GM21576 (cell line): ENCODE data around the gene GRIA4.

Experiments
- ATAC-seq: cut with Tn5 transposase; IDR thresholded peaks from one replicate; pipeline ENCODE4 v1.9.1; 2021; ENCODE audit warnings: mild to moderate bottlenecking, moderate library complexity; ENCODE audit not compliant: unreplicated experiment

Gene GRIA4

GRCh38 chr11:105636496-105636895 is 26.6 kb downstream of the GRIA4 start:
- ATAC-seq = no peak

DNA sequence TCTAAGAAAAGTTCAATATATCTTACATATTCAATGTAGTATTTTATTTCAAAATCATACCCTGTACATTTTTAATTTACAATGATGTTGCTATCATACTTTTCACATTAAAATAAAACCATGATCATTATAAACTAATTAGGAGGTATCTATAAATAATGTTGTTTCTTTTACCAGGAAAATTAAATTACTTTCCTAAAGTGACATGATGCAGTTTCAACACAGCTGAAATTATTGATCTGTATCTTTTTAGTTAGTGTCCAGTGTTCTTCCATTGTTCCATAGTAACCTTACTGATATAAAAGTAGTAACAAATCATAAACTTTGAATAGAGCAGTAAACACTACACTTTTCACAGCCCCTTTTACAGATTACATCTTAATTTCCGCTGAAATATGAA is 29.7 kb downstream of the GRIA4 start:
- ATAC-seq = no peak

DNA sequence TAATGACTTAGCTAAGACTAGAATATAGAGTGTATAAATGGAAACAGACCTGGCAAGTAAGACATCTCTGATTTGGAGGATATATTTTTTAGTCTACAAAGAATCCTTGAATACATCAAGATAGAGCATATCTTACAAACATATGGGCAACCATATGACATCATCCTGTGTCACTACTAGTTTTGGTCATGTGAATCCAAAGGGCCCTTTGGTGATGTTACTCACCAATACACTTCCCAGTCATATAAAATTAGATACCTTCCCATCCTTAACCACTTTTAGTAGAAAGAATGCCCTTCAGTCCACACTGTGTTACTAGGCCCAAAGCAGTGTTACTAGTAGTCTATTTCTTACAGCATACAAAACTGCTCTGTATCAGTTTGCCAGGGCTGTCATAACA is 31.6 kb downstream of the GRIA4 start:
- no peak for ATAC-seq

DNA sequence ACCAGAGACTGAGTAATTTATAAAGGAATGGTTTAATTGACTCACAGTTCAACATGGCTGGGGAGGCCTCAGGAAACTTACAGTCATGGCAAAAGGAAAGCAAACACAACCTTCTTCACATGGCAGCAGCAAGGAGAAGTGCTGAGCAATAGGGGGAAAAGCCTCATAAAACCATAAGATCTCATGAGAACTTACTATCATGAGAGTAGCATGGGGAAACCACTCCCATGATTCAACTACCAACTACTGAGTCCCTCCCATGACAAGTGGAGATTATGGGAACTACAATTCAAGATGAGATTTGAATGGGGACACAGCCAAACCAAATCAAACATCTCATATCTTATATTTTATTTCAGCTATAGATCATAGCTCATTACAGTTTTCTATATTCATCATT is 33.0 kb downstream of the GRIA4 start:
- ATAC-seq = no peak

DNA sequence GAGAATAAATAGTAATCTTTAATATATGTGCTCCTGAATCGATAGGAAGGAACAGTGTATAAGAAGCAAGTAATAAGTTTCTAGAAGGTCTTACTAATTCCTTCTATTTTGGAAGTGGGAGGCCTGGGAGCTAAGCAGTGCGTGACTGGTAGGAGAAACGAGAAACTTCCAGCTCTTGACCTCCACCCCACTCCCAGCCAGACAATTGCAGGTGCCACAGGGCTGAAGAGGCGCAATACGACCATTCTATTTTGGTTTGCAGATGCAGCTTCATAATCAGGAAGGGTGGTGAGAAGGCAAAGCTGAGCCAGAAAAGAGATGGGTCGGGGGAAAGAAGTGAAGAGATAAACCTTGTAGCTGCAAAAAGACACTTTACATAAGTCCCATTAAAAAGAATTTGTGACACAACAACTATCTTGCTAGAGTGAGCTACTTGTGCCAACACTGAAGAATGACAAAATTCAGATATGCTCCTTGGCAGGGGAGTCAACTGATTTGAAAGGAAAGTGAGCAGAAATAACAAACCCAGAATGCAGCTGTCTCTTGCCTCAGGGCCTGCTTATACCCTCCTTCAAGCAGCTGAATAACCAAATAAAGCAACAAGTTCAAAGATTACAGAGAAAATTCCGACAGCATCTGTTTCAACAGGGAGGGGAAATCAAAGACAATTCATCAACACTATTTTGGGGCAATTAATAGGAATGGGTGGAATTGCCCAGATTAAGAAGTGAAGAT is 35.1 kb downstream of the GRIA4 start:
- ATAC-seq = no peak

- ATAC-seq = no peak
These were observed 37.9 kb downstream of the GRIA4 start for GRCh38 chr11:105647780-105648179.

DNA sequence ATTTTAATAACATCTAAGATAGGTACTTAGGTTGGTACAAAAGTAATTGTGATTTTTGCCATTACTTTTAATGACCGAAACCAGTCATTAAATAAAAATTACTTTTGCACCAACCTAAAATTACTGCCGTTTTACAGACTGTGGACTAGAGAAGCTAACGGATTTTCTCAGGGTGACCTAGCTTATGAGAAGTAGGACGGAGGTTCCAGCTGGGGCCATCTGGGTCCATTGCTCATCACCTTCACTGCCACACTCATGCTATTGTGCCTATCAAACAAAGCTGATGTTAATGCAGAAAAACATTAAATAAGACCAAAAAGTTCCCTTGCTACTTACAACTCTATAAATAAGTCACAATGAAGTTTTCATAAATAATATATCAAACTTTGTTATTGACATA is 38.9 kb downstream of the GRIA4 start:
- ATAC-seq = no peak

DNA sequence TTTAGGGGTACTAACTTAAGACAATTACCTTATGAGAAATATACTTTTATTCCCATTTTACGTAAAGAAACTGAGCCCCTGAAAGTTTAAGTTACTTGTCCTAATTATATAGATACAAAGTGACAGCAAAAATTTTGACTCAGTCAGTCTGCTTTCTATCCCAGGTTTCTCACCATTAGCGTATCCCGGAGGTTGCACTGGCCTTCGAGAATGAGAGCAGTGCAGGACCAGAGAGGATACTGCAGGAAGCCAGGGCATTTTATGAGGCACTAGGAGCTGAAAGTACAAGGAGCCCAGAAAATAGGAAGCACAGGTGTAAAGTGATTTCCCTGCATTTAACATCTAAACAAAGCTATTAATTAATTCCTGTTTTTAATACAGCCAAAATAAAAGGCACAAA is 55.4 kb downstream of the GRIA4 start:
- no peak for ATAC-seq

GRCh38 chr11:105667441-105667840 is 57.6 kb downstream of the GRIA4 start:
- ATAC-seq = no peak

GRCh38 chr11:105670811-105671210 is 60.9 kb downstream of the GRIA4 start:
- no peak for ATAC-seq

- ATAC-seq = no peak
These were observed 63.2 kb downstream of the GRIA4 start for GRCh38 chr11:105673089-105673488.

GRCh38 chr11:105689631-105690030 is 79.8 kb downstream of the GRIA4 start:
- no peak for ATAC-seq

GRCh38 chr11:105690467-105690866 is 80.6 kb downstream of the GRIA4 start:
- no peak for ATAC-seq

- ATAC-seq = no peak
These were observed 83.3 kb downstream of the GRIA4 start for GRCh38 chr11:105693075-105693759.

DNA sequence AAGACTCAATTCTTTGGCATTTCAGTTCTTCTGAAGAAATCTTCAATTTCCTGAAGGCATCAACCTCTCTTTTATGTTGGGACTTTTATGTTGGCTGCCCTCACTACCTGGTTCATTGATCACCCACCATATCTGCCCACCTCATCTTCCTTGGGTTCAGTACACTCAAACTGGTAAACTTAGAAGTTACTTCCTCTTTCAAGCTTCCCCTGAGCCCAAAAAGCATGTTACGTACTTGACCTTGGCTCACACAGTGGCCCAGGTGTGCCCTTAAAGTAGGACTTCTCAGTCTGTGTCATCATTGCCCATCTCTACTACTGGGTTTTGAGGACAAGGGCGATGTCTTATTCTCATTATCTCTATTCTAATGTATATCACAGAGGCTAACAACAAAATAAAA is 86.1 kb downstream of the GRIA4 start:
- ATAC-seq = peak; percentile 52

GRCh38 chr11:105697291-105697690 is 87.4 kb downstream of the GRIA4 start:
- no peak for ATAC-seq

- no peak for ATAC-seq
These were observed 89.3 kb downstream of the GRIA4 start for GRCh38 chr11:105699203-105699602.

- no peak for ATAC-seq
These were observed 90.4 kb downstream of the GRIA4 start for GRCh38 chr11:105700271-105700670.

DNA sequence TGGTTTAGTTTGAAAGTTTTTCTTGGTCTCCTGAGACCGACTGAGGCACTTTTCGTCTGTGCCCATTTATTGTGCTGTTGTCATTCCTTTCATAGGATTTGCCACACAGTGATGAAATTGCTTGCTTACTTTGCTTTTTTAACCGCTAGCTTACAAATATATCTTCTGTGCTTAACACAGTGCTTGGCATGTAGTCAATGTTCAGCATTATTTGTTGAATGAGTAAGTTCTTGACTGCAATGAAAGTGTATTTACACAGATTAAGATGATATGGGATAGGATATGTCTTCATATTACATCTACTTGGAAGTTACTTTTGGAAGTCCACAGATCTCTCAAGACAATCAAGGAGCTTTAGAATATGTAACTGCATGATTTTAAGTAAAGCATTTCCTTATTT is 91.2 kb downstream of the GRIA4 start:
- no peak for ATAC-seq

- ATAC-seq = no peak
These were observed 96.1 kb downstream of the GRIA4 start for GRCh38 chr11:105705786-105706530.

DNA sequence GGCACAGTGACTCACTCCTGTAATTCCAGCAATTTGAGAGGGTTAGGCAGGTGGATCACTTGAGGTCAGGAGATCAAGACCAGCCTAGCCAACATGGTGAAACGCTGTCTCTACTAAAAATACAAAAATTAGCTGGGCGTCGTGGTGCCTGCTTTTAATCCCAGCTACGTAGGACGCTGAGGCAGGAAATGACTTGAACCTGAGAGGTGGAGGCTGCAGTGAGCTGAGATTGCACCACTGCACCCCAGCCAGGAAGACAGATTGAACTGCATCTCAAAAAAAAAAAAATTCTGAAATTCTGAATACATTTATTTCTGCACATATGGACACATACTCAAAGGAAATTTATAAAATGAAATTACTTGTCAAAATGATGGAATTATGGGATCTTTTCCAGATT is 103.2 kb downstream of the GRIA4 start:
- no peak for ATAC-seq

DNA sequence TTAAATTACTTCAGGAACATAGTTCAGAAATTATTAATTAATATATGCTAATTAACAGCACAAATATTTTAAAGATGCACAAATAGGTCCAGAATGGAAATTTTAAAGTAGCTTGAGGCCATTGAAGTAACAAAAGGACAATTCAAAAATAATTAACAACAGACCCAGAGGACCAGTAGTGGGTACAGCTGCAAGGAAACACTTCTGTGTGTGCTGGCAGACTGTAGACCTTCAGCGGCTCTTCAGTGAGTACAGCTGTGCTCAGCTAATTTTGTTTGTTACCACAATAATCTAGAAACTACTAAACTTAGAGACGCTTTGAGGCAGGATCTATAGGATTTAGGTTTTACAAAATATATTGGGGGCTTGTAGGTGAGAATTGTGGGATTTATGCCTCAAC is 103.8 kb downstream of the GRIA4 start:
- no peak for ATAC-seq
